Left lung (tissue), 10 donors: ENCODE measurements around the gene POLH. TPM values are rescaled to one million over a fixed set of nuclear protein-coding genes. Genes with fewer than 3 reads are reported as not detected.

Experiments used
- ATAC-seq: fragments of 200-7000 bp; cut with Tn5 transposase; one replicate; pipeline ENCODE4 v1.9.1; 2020; ENCODE audit warnings: moderate library complexity
- DNase-seq, 4 donors: peaks; one replicate each; pipeline ENCODE4 v3.0.0-alpha.2; 2013 to 2020
- H3K27ac ChIP-seq, 2 donors: fragments of 200-600 bp; sonication (generic) in 1 of 2; one replicate each; pipeline versions ENCODE4 v1.5.0 to v1.8.0; 2020 to 2021
- H3K27me3 ChIP-seq, 2 donors: fragments of 200-600 bp; sonication (generic) in 1 of 2; one replicate each; pipeline versions ENCODE4 v1.5.0 to v1.8.0; 2020 to 2021
- H3K36me3 ChIP-seq, 2 donors: fragments of 200-600 bp; sonication (generic) in 1 of 2; one replicate each; pipeline versions ENCODE4 v1.5.0 to v1.8.0; 2020 to 2021
- H3K4me1 ChIP-seq, 2 donors: fragments of 200-600 bp; one replicate each; pipeline ENCODE4 v1.8.0; 2021
- H3K4me3 ChIP-seq, 2 donors: fragments of 200-600 bp; sonication (generic) in 1 of 2; one replicate each; pipeline versions ENCODE4 v1.5.0 to v1.8.0; 2020 to 2021; ENCODE audit warnings: mild to moderate bottlenecking in 1 of 2
- H3K9me3 ChIP-seq, 2 donors: fragments of 200-600 bp; sonication (generic) in 1 of 2; one replicate each; pipeline versions ENCODE4 v1.5.0 to v1.8.0; 2020 to 2021
- intact Hi-C, 2 donors: fragments of 100-400 bp; cut with DNase I; formaldehyde crosslinking; loops; one replicate each; pipeline versions ENCODE4 v1.11.2 to v1.14.2; 2022
- polyA plus RNA-seq, 6 donors: library from polyadenylated mRNA; unstranded; fragments of 120-200 nt; gene quantifications; one replicate each; pipeline ENCODE4 v1.2.1, GENCODE V29; 2013; ENCODE audit not compliant: insufficient read length in 6 of 6
- total RNA-seq, 2 donors: library from RNA; stranded (reverse); fragmentation: NEBNext Ultra II Directional; extraction: Animal tissue kit (Norgen Biotek cat#: 25700); gene quantifications; one replicate each; pipeline ENCODE4 v1.2.1, GENCODE V29; 2021
- TF ChIP-seq, protein P1 (sequence below), 2 donors: fragments of 200-600 bp; sonication (generic) in 1 of 2; IDR thresholded peaks; one replicate each; pipeline versions ENCODE4 v1.5.0 to v1.8.0; 2021; ENCODE audit warnings: antibody characterized with exemption in 2 of 2
- donor health status: DM: no; HTN: yes; CAD: no.
- donor health status: DM: no; HTN: no; CAD: no.

The POLH gene
- total and polyA plus RNA-seq, 8 donors, result 17.8 to 29.8 (median 24.3) TPM

DNA sequence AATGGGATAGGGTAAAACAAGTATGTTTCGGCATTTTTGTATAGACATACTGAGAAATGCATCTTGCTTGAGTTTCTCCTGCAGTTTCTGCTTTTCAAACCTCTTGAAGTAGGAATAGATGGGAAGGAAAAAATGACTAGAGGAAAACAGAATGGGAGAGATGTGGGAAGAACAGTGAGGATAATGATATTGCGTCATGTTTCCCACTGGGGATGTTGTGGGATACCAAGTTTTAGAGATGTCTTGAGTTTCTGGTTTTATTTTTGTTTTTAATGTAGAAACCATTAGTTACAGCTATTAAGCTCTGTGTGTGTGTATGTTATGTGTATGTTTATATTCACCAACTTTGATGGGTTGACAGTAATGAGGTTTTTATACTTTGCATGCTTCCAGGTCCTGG is 24.6 kb downstream of the POLH start:
- intact Hi-C loops, result no loop called here
- H3K9me3 ChIP-seq, result no peaks in the 10 kb centered on the region
- ATAC-seq, result no peak
- H3K27ac ChIP-seq, result no peak overlapping the region
- H3K4me3 ChIP-seq, result no peak overlapping the region
- no peaks in the 10 kb centered on the region for H3K27me3 ChIP-seq
- H3K36me3 ChIP-seq, result peaks cover 0 to 75% of the 10 kb centered on the region in 2 donors
- no peak for DNase-seq
- no peaks in the 10 kb centered on the region for H3K4me1 ChIP-seq
- TF ChIP-seq, protein P1, sequence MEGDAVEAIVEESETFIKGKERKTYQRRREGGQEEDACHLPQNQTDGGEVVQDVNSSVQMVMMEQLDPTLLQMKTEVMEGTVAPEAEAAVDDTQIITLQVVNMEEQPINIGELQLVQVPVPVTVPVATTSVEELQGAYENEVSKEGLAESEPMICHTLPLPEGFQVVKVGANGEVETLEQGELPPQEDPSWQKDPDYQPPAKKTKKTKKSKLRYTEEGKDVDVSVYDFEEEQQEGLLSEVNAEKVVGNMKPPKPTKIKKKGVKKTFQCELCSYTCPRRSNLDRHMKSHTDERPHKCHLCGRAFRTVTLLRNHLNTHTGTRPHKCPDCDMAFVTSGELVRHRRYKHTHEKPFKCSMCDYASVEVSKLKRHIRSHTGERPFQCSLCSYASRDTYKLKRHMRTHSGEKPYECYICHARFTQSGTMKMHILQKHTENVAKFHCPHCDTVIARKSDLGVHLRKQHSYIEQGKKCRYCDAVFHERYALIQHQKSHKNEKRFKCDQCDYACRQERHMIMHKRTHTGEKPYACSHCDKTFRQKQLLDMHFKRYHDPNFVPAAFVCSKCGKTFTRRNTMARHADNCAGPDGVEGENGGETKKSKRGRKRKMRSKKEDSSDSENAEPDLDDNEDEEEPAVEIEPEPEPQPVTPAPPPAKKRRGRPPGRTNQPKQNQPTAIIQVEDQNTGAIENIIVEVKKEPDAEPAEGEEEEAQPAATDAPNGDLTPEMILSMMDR (IDR thresholded peaks at IDR 0.05), result no peak

DNA sequence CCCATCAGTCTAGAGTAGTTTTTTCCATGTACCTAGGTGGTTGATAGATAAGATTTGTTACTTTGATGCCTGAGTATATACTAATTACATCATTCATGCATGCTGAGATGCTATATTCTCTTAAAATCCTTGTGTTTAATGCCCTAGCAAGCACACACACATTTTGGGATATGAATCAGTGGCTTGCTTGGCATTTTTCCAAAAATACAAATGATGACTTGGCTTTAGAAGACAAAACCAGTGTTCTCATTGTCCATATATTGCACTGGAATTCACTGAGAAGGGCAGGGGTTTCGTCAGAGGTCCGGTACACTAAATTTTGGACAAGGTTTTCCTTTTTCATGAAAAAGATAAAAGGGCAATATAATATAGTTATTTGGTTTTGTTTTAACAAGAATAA is 28.2 kb downstream of the POLH start:
- Histone ChIP-seq H3K27ac (no peak overlapping the region), H3K27me3 (no peaks in the 10 kb centered on the region), H3K9me3 (no peaks in the 10 kb centered on the region), H3K36me3 (peaks cover 0 to 69% of the 10 kb centered on the region in 2 donors), H3K4me3 (no peak overlapping the region), H3K4me1 (peaks cover 0 to 7% of the 10 kb centered on the region in 2 donors)
- TF ChIP-seq, protein P1 (IDR thresholded peaks at IDR 0.05), result no peak
- ATAC-seq, result no peak
- no peak for DNase-seq
- intact Hi-C loops, result no loop called here

DNA sequence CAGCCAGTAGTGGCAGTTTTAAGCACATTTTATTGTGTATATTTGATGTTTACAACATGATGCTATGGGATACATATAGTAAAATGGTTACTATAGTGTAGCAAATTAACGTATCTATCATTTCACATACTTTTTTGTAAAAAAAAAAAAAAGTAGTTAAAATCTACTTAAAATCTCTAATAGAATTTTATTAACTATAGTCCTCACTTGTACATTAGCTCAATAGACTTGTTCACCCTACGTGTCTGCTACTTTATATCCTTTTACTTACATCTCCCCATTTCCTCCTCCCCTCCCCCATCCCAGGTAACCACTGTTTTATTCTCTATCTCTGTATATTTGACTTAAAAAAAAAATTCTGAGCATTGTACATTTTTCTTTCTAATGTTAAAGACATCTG is 30.0 kb downstream of the POLH start:
- DNase-seq, result no peak
- Histone ChIP-seq H3K27ac (no peak overlapping the region), H3K4me1 (peaks cover 0 to 7% of the 10 kb centered on the region in 2 donors), H3K4me3 (no peak overlapping the region), H3K9me3 (no peaks in the 10 kb centered on the region), H3K36me3 (peaks cover 0 to 73% of the 10 kb centered on the region in 2 donors), H3K27me3 (no peaks in the 10 kb centered on the region)
- no peak for ATAC-seq
- TF ChIP-seq, protein P1 (IDR thresholded peaks at IDR 0.05), result no peak
- intact Hi-C loops, result no loop called here

DNA sequence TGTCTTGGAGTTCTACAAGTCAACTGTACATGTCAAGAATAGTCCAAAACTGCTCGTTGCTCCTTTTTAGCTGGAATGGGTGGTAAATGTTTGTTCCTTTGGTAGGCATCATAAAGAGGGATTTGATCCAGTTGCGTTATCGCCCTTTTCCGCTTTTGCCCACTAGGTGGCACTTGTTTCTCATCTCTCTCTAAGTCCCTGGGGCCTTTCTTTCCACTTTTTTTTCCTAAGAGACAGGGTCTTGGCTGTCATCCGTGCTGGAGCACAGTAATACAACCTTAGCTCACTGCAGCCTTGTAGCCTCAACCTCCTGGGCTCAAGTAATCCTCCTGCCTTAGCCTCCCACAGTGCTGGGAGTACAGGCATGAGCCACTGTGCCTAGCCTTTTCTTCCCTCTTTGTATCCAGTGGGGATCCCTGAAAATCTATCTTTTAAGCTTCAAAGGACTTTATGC is 32.4 kb downstream of the POLH start:
- intact Hi-C loops, result no loop called here
- Histone ChIP-seq H3K36me3 (peaks cover 0 to 73% of the 10 kb centered on the region in 2 donors), H3K4me3 (no peak overlapping the region), H3K9me3 (no peaks in the 10 kb centered on the region), H3K4me1 (peaks cover 0 to 7% of the 10 kb centered on the region in 2 donors), H3K27me3 (no peaks in the 10 kb centered on the region), H3K27ac (no peak overlapping the region)
- TF ChIP-seq, protein P1 (IDR thresholded peaks at IDR 0.05), result peak; percentile 77 to 85
- DNase-seq (peak in 2 of 4 donors; percentile 67 to 85), ATAC-seq (peak; percentile 87)

DNA sequence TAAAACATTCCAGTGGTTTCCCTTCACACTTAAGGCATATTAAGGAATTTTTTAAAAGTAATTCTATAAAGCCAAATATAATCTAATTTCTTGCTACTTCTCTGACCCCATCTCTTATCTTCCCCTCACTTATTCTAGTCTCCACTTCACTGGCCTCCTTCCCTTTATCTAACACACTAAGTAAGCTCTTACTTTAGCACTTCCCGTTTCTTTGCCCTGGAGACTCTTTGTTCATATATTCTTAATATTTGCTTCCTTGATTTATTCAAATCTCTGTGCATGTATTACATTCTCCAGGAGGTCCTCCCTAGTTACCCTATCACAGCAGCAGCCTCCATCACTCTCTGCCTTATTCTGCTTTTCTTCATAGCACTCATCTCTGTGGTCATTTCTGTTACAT is 32.8 kb downstream of the POLH start:
- DNase-seq, result no peak
- peak; percentile 27 for ATAC-seq
- no peak overlapping the region for H3K27ac ChIP-seq
- TF ChIP-seq, protein P1 (IDR thresholded peaks at IDR 0.05), result no peak
- H3K4me3 ChIP-seq, result no peak overlapping the region
- H3K36me3 ChIP-seq, result peaks cover 0 to 73% of the 10 kb centered on the region in 2 donors
- H3K27me3 ChIP-seq, result no peaks in the 10 kb centered on the region
- no peaks in the 10 kb centered on the region for H3K9me3 ChIP-seq
- peaks cover 0 to 7% of the 10 kb centered on the region in 2 donors for H3K4me1 ChIP-seq
- intact Hi-C loops, result no loop called here
